Endodermal cell (in vitro differentiated cells): ENCODE data around the gene GSG1L. TPM values are rescaled to one million over a fixed set of nuclear protein-coding genes. Genes with fewer than 3 reads are reported as not detected.
"Not testable (repeated sequence)": the region's sequence is repeated elsewhere in the genome, so short reads cannot be mapped to it uniquely, and the experiment has no call there.

Source experiments
- DNase-seq: peaks from one replicate; pipeline ENCODE4 v3.0.0-alpha.2; 2017
- H3K27ac ChIP-seq: 2 replicates; pipeline ENCODE4 v1.5.1; 2013; ENCODE audit warnings: mild to moderate bottlenecking, low read depth, low read length, moderate library complexity
- H3K27me3 ChIP-seq: 2 replicates; pipeline ENCODE4 v1.6.1; 2013; ENCODE audit warnings: mild to moderate bottlenecking, low read length, moderate library complexity; ENCODE audit not compliant: insufficient read depth, control insufficient read depth, poor library complexity, severe bottlenecking
- H3K36me3 ChIP-seq: 2 replicates; pipeline ENCODE4 v1.7.0; 2013; ENCODE audit warnings: mild to moderate bottlenecking, low read length, moderate library complexity; ENCODE audit not compliant: control insufficient read depth, insufficient read depth
- H3K4me1 ChIP-seq: one replicate; pipeline ENCODE4 v1.7.0; 2013; ENCODE audit warnings: low read length; ENCODE audit not compliant: control insufficient read depth, insufficient read depth
- H3K4me3 ChIP-seq: 2 replicates; pipeline ENCODE4 v1.5.1; 2013; ENCODE audit warnings: mild to moderate bottlenecking, low read length, moderate library complexity
- H3K9ac ChIP-seq: 2 replicates; pipeline ENCODE4 v1.6.1; 2013; ENCODE audit warnings: mild to moderate bottlenecking, low read length, moderate library complexity; ENCODE audit not compliant: poor library complexity, severe bottlenecking; ENCODE audit errors: extremely low read depth
- H3K9me3 ChIP-seq: 2 replicates; pipeline ENCODE4 v1.6.1; 2013; ENCODE audit warnings: mild to moderate bottlenecking, low read length, moderate library complexity; ENCODE audit not compliant: control insufficient read depth
- H3K27ac Mint-ChIP-seq: 2 replicates; pipeline ENCODE4 v1.8.0; 2020; ENCODE audit warnings: mixed read lengths
- H3K27me3 Mint-ChIP-seq: 2 replicates; pipeline ENCODE4 v1.8.0; 2021; ENCODE audit warnings: mild to moderate bottlenecking, mixed read lengths; ENCODE audit not compliant: insufficient read depth
- H3K36me3 Mint-ChIP-seq: 2 replicates; pipeline ENCODE4 v1.8.0; 2020; ENCODE audit warnings: low read depth, mixed read lengths
- H3K4me1 Mint-ChIP-seq: 2 replicates; pipeline ENCODE4 v1.8.0; 2020; ENCODE audit warnings: mixed read lengths
- H3K4me3 Mint-ChIP-seq: 2 replicates; pipeline ENCODE4 v1.8.0; 2020; ENCODE audit warnings: mild to moderate bottlenecking, moderate library complexity, mixed read lengths
- H3K9me3 Mint-ChIP-seq: 2 replicates; pipeline ENCODE4 v1.8.0; 2020; ENCODE audit warnings: mild to moderate bottlenecking, mixed read lengths
- WGBS, 2 experiments: methylation state at CpG; one replicate each; pipeline versions ENCODE4 v1.1.5 to v1.1.7; 2013; ENCODE audit warnings: missing lambda C conversion rate in 2 of 2, mixed read lengths in 1 of 2; ENCODE audit not compliant: insufficient coverage in 1 of 2, insufficient read length in 1 of 2; 5-methylcytosine and 5-hydroxymethylcytosine counted together
- total RNA-seq, 2 donors: library from RNA; stranded (reverse); fragmentation: NEBNext Ultra II Directional in 1 of 2; extraction: Animal tissue kit (Norgen Biotek cat#: 25700) in 1 of 2; gene quantifications; 2 replicates in 1 of 2; 3 replicates in 1 of 2; pipeline ENCODE4 v1.2.1, GENCODE V29; 2021
- TF ChIP-seq, protein P1 (sequence below): fragments of 200-600 bp; sonication (generic); conservative IDR thresholded peaks from 2 replicates; pipeline ENCODE4 v1.5.0; 2021; ENCODE audit warnings: antibody characterized with exemption, mild to moderate bottlenecking

The GSG1L gene
- total RNA-seq, 2 donors from 2014 or later: 0.24 TPM; not detected in 1

- Mint-ChIP-seq H3K4me1 (peaks cover 2% of the 10 kb centered on the region), H3K4me3 (no peak overlapping the region), H3K27me3 (peaks cover 3% of the 10 kb centered on the region), H3K27ac (no peak overlapping the region), H3K9me3 (no peaks in the 10 kb centered on the region), H3K36me3 (no peaks in the 10 kb centered on the region)
- no peaks in the 10 kb centered on the region for H3K27me3 ChIP-seq
- H3K4me1 ChIP-seq: no peaks in the 10 kb centered on the region
- 71 to 94% methylated on average over 1 of the region's 2 CpGs for WGBS, 2 experiments
- DNase-seq: no peak
- H3K36me3 ChIP-seq: no peaks in the 10 kb centered on the region
- H3K9me3 ChIP-seq: no peaks in the 10 kb centered on the region
- TF ChIP-seq, protein P1, sequence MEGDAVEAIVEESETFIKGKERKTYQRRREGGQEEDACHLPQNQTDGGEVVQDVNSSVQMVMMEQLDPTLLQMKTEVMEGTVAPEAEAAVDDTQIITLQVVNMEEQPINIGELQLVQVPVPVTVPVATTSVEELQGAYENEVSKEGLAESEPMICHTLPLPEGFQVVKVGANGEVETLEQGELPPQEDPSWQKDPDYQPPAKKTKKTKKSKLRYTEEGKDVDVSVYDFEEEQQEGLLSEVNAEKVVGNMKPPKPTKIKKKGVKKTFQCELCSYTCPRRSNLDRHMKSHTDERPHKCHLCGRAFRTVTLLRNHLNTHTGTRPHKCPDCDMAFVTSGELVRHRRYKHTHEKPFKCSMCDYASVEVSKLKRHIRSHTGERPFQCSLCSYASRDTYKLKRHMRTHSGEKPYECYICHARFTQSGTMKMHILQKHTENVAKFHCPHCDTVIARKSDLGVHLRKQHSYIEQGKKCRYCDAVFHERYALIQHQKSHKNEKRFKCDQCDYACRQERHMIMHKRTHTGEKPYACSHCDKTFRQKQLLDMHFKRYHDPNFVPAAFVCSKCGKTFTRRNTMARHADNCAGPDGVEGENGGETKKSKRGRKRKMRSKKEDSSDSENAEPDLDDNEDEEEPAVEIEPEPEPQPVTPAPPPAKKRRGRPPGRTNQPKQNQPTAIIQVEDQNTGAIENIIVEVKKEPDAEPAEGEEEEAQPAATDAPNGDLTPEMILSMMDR: no peak
- no peak overlapping the region for H3K27ac ChIP-seq
- H3K9ac ChIP-seq: no peak overlapping the region
- H3K4me3 ChIP-seq: no peak overlapping the region
These were observed 119.7 kb downstream of the GSG1L start for GRCh38 chr16:27943766-27944165.

DNA sequence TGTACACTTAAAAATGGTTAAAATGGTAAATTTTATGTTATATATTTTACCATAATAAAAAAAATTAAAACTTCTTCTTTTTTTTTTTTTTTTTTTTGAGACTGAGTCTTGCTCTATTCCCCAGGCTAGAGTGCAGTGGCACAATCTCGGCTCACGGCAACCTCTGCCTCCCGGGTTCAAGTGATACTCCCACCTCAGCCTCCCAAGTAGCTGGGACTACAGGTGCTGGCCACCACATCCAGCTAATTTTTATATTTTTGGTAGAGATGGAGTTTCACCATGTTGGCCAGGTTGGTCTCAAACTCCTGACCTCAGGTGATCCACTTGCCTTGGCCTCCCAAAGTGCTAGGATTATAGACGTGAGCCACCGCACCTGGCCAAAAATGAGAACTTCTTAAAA, 121.4 kb downstream of the GSG1L start:
- H3K4me1 ChIP-seq, DNase-seq, H3K36me3 ChIP-seq, H3K27me3 ChIP-seq, H3K9me3 ChIP-seq, H3K27me3 Mint-ChIP-seq, H3K4me1 Mint-ChIP-seq, H3K27ac Mint-ChIP-seq, H3K4me3 ChIP-seq, H3K36me3 Mint-ChIP-seq, H3K9ac ChIP-seq, H3K27ac ChIP-seq, H3K4me3 Mint-ChIP-seq, H3K9me3 Mint-ChIP-seq: not testable (repeated sequence)
- 82 to 89% methylated on average over 5 of the region's 5 CpGs for WGBS, 2 experiments

DNA sequence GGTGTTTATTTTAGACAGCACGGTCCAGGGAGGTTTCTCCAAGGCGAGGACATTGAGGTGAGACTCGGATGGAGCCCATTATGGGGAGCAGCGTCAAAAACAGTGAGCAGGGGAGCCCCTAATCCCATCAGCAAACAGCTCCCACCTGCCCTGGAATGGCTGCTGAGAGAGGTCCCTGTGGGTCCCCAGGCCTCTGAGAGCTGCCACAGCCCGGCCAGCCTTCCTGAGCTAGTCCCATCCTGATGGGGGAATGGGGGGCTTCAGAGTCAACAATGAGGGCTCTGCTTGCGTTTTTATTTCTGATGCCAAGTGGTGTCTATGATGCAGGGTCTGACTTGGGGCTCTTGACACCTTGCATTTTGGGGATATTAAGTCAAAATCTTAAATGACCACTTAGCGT, 128.4 kb downstream of the GSG1L start:
- no peak overlapping the region for H3K4me3 ChIP-seq

More for the DNA sequence above, 128.4 kb downstream of the GSG1L start:
- Histone ChIP-seq H3K4me1 (no peaks in the 10 kb centered on the region), H3K9ac (no peak overlapping the region), H3K9me3 (no peaks in the 10 kb centered on the region), H3K36me3 (no peaks in the 10 kb centered on the region), H3K27ac (no peak overlapping the region), H3K27me3 (peaks cover 11% of the 10 kb centered on the region)
- no peaks in the 10 kb centered on the region for H3K4me1 Mint-ChIP-seq
- no peaks in the 10 kb centered on the region for H3K36me3 Mint-ChIP-seq
- no peak overlapping the region for H3K27ac Mint-ChIP-seq
- no peak overlapping the region for H3K4me3 Mint-ChIP-seq
- peaks cover 4% of the 10 kb centered on the region for H3K9me3 Mint-ChIP-seq
- TF ChIP-seq, protein P1: no peak
- no peak for DNase-seq
- 89 to 97% methylated on average over 6 to 7 of the region's 7 CpGs for WGBS, 2 experiments
- H3K27me3 Mint-ChIP-seq: peaks cover 2% of the 10 kb centered on the region
